Vagina (tissue), 2 donors: ENCODE data around the gene ASB10.

Experiments used
- CTCF ChIP-seq, 3 experiments: fragments of 450-650 bp in 2 of 3; fragments of 200-600 bp in 1 of 3; sonication (generic) in 1 of 3; IDR thresholded peaks; one replicate each; pipeline ENCODE4 v1.5.1; 2017 to 2019; ENCODE audit warnings: antibody characterized with exemption in 3 of 3, mild to moderate bottlenecking in 2 of 3, moderate library complexity in 2 of 3
- POLR2A ChIP-seq, 2 donors: fragments of 450-650 bp; IDR thresholded peaks; one replicate each; pipeline ENCODE4 v1.6.1; 2017; ENCODE audit warnings: antibody characterized with exemption in 2 of 2, mild to moderate bottlenecking in 2 of 2, moderate library complexity in 2 of 2

- TF ChIP-seq CTCF (IDR thresholded peaks at IDR 0.05): no peak
- TF ChIP-seq POLR2A (IDR thresholded peaks at IDR 0.05): no peak
These were observed 15.8 kb upstream of the ASB10 start for GRCh38 chr7:151202836-151203235.
